Esophagus muscularis mucosa (tissue), 4 donors: ENCODE measurements around the gene TATDN2. TPM values are rescaled to one million over a fixed set of nuclear protein-coding genes. Genes with fewer than 3 reads are reported as not detected.

Experiments
- DNase-seq: peaks from one replicate; pipeline ENCODE4 v3.0.0-alpha.2; 2017; ENCODE audit errors: extremely low spot score
- H3K27ac ChIP-seq, 4 donors: fragments of 200-600 bp; sonication (generic); replicated peaks in 1 of 4; 1 replicate in 3 of 4; 2 replicates in 1 of 4; pipeline ENCODE4 v1.5.1; 2016 to 2019; ENCODE audit warnings: mild to moderate bottlenecking in 1 of 4
- H3K27me3 ChIP-seq, 4 donors: fragments of 200-600 bp; sonication (generic); one replicate each; pipeline versions ENCODE4 v1.5.1 to v1.6.0; 2016 to 2019
- H3K36me3 ChIP-seq, 4 donors: fragments of 200-600 bp; sonication (generic); one replicate each; pipeline ENCODE4 v1.5.1; 2016 to 2019
- H3K4me1 ChIP-seq, 4 donors: fragments of 200-600 bp; sonication (generic); one replicate each; pipeline ENCODE4 v1.5.1; 2016 to 2019
- H3K4me3 ChIP-seq, 4 donors: fragments of 200-600 bp; sonication (generic); 1 replicate in 2 of 4; 2 replicates in 2 of 4; pipeline ENCODE4 v1.5.1; 2016 to 2019; ENCODE audit warnings: mild to moderate bottlenecking in 4 of 4, moderate library complexity in 1 of 4
- H3K9me3 ChIP-seq, 4 donors: fragments of 200-600 bp; sonication (generic); 1 replicate in 3 of 4; 2 replicates in 1 of 4; pipeline ENCODE4 v1.5.1; 2016 to 2019
- CTCF ChIP-seq, 3 experiments: fragments of 200-600 bp in 2 of 3; fragments of 450-650 bp in 1 of 3; sonication (generic) in 2 of 3; IDR thresholded peaks; one replicate each; pipeline ENCODE4 v1.5.1; 2017 to 2019; ENCODE audit warnings: antibody characterized with exemption in 3 of 3, mild to moderate bottlenecking in 2 of 3, moderate library complexity in 1 of 3
- EP300 ChIP-seq: sonication (generic); formaldehyde crosslinking; IDR thresholded peaks from one replicate; pipeline ENCODE4 v1.6.1; 2017; ENCODE audit warnings: antibody characterized with exemption
- POLR2A ChIP-seq: fragments of 450-650 bp; IDR thresholded peaks from one replicate; pipeline ENCODE4 v1.6.1; 2017; ENCODE audit warnings: antibody characterized with exemption, moderate library complexity, mild to moderate bottlenecking, low read depth
- POLR2AphosphoS5 ChIP-seq, 2 donors: sonication (generic); formaldehyde crosslinking; IDR thresholded peaks; one replicate each; pipeline ENCODE4 v1.6.1; 2017; ENCODE audit warnings: antibody characterized with exemption in 2 of 2
- WGBS: methylation state at CpG from one replicate; pipeline ENCODE4 v1.1.5; 2018; 5-methylcytosine and 5-hydroxymethylcytosine counted together
- intact Hi-C: fragments of 100-400 bp; cut with DNase I; formaldehyde crosslinking; loops from one replicate; pipeline ENCODE4 v1.15.1; 2023
- total RNA-seq, 4 donors: library from RNA; depleted of rRNA; stranded (reverse); fragments of >200 nt; gene quantifications; one replicate each; pipeline versions ENCODE4 v1.1.0 to v1.2.1, GENCODE V29; 2016

The TATDN2 gene
- total RNA-seq, 4 donors from 2014 or later: 15.0 to 24.6 (median 16.7) TPM

GRCh38 chr3:10259798-10260197 lies 11.5 kb downstream of the TATDN2 start:
- Histone ChIP-seq H3K4me1 (peaks cover 6 to 34% (median 21%) of the 10 kb centered on the region in 4 donors), H3K4me3 (no peak overlapping the region), H3K36me3 (peaks cover 25 to 62% (median 48%) of the 10 kb centered on the region in 4 donors), H3K27me3 (no peaks in the 10 kb centered on the region), H3K27ac (no peak overlapping the region), H3K9me3 (no peaks in the 10 kb centered on the region)
- intact Hi-C loops: no loop called here
- TF ChIP-seq CTCF (IDR thresholded peaks at IDR 0.05) (no peak), POLR2A (no peak), POLR2AphosphoS5 (IDR thresholded peaks at IDR 0.05) (no peak), EP300 (no peak)
- DNase-seq: no peak
- 89% methylated on average over 4 of the region's 4 CpGs for WGBS

DNA sequence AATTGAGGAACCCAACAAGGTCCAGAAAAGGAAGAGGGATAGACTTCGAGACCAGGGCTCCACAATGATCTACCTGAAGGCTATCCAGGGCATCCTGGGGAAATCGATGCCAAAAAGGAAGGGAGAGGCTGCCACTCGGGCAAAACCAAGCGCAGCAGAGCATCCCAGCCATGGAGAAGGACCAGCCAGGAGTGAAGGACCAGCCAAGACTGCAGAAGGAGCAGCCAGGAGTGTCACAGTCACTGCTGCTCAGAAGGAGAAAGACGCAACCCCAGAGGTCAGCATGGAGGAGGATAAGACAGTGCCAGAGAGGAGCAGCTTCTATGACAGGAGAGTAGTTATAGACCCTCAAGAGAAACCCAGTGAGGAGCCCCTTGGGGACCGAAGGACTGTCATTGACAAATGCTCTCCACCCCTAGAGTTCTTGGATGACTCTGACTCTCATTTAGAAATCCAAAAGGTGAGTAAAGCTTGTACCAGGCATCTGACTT lies 12.0 kb downstream of the TATDN2 start:
- TF ChIP-seq POLR2A (no peak), CTCF (IDR thresholded peaks at IDR 0.05) (no peak), EP300 (no peak), POLR2AphosphoS5 (IDR thresholded peaks at IDR 0.05) (no peak)
- intact Hi-C loops: no loop called here
- Histone ChIP-seq H3K9me3 (no peaks in the 10 kb centered on the region), H3K36me3 (peaks cover 20 to 58% (median 45%) of the 10 kb centered on the region in 4 donors), H3K27ac (no peak overlapping the region), H3K4me3 (no peak overlapping the region), H3K27me3 (no peaks in the 10 kb centered on the region), H3K4me1 (peaks cover 6 to 30% (median 21%) of the 10 kb centered on the region in 4 donors)
- no peak for DNase-seq
- WGBS: 93% methylated on average over 6 of the region's 6 CpGs

GRCh38 chr3:10262027-10262426 lies 13.8 kb downstream of the TATDN2 start:
- Histone ChIP-seq H3K9me3 (no peaks in the 10 kb centered on the region), H3K27ac (peak overlapping the region in 1 of 4 donors; percentile 23), H3K4me1 (peaks cover 6 to 34% (median 18%) of the 10 kb centered on the region in 4 donors), H3K36me3 (peaks cover 18 to 54% (median 33%) of the 10 kb centered on the region in 4 donors), H3K27me3 (no peaks in the 10 kb centered on the region), H3K4me3 (no peak overlapping the region)
- intact Hi-C loops: no loop called here
- 64% methylated on average over 4 of the region's 4 CpGs for WGBS
- no peak for DNase-seq
- TF ChIP-seq POLR2A (no peak), POLR2AphosphoS5 (IDR thresholded peaks at IDR 0.05) (no peak), CTCF (IDR thresholded peaks at IDR 0.05) (no peak), EP300 (no peak)

- peaks cover 18 to 47% (median 33%) of the 10 kb centered on the region in 4 donors for H3K36me3 ChIP-seq
- peak overlapping the region; percentile 30 to 47 (median 38) for H3K27ac ChIP-seq
- TF ChIP-seq POLR2AphosphoS5 (IDR thresholded peaks at IDR 0.05): no peak
- TF ChIP-seq POLR2A: no peak
- peak; percentile 42 to 57 (median 43) for TF ChIP-seq CTCF (IDR thresholded peaks at IDR 0.05)
- DNase-seq: no peak
- intact Hi-C loops: no loop called here
- H3K9me3 ChIP-seq: no peaks in the 10 kb centered on the region
- H3K27me3 ChIP-seq: no peaks in the 10 kb centered on the region
- WGBS: 42% methylated on average over 12 of the region's 12 CpGs
- H3K4me1 ChIP-seq: peaks cover 6 to 42% (median 28%) of the 10 kb centered on the region in 4 donors
- H3K4me3 ChIP-seq: peak overlapping the region in 2 of 4 donors; percentile 2 to 3
These were observed 15.5 kb downstream of the TATDN2 start for GRCh38 chr3:10263646-10264363.
